Endodermal cell (in vitro differentiated cells): ENCODE data around the gene PKD2. TPM values are rescaled to one million over a fixed set of nuclear protein-coding genes. Genes with fewer than 3 reads are reported as not detected.

Experiments used
- DNase-seq: peaks from one replicate; pipeline ENCODE4 v3.0.0-alpha.2; 2017
- H3K27ac ChIP-seq: 2 replicates; pipeline ENCODE4 v1.5.1; 2013; ENCODE audit warnings: mild to moderate bottlenecking, low read depth, low read length, moderate library complexity
- H3K27me3 ChIP-seq: 2 replicates; pipeline ENCODE4 v1.6.1; 2013; ENCODE audit warnings: mild to moderate bottlenecking, low read length, moderate library complexity; ENCODE audit not compliant: insufficient read depth, control insufficient read depth, poor library complexity, severe bottlenecking
- H3K36me3 ChIP-seq: 2 replicates; pipeline ENCODE4 v1.7.0; 2013; ENCODE audit warnings: mild to moderate bottlenecking, low read length, moderate library complexity; ENCODE audit not compliant: control insufficient read depth, insufficient read depth
- H3K4me1 ChIP-seq: one replicate; pipeline ENCODE4 v1.7.0; 2013; ENCODE audit warnings: low read length; ENCODE audit not compliant: control insufficient read depth, insufficient read depth
- H3K4me3 ChIP-seq: 2 replicates; pipeline ENCODE4 v1.5.1; 2013; ENCODE audit warnings: mild to moderate bottlenecking, low read length, moderate library complexity
- H3K9ac ChIP-seq: 2 replicates; pipeline ENCODE4 v1.6.1; 2013; ENCODE audit warnings: mild to moderate bottlenecking, low read length, moderate library complexity; ENCODE audit not compliant: poor library complexity, severe bottlenecking; ENCODE audit errors: extremely low read depth
- H3K9me3 ChIP-seq: 2 replicates; pipeline ENCODE4 v1.6.1; 2013; ENCODE audit warnings: mild to moderate bottlenecking, low read length, moderate library complexity; ENCODE audit not compliant: control insufficient read depth
- H3K27ac Mint-ChIP-seq: 2 replicates; pipeline ENCODE4 v1.8.0; 2020; ENCODE audit warnings: mixed read lengths
- H3K27me3 Mint-ChIP-seq: 2 replicates; pipeline ENCODE4 v1.8.0; 2021; ENCODE audit warnings: mild to moderate bottlenecking, mixed read lengths; ENCODE audit not compliant: insufficient read depth
- H3K36me3 Mint-ChIP-seq: 2 replicates; pipeline ENCODE4 v1.8.0; 2020; ENCODE audit warnings: low read depth, mixed read lengths
- H3K4me1 Mint-ChIP-seq: 2 replicates; pipeline ENCODE4 v1.8.0; 2020; ENCODE audit warnings: mixed read lengths
- H3K4me3 Mint-ChIP-seq: 2 replicates; pipeline ENCODE4 v1.8.0; 2020; ENCODE audit warnings: mild to moderate bottlenecking, moderate library complexity, mixed read lengths
- H3K9me3 Mint-ChIP-seq: 2 replicates; pipeline ENCODE4 v1.8.0; 2020; ENCODE audit warnings: mild to moderate bottlenecking, mixed read lengths
- WGBS, 2 experiments: methylation state at CpG; one replicate each; pipeline versions ENCODE4 v1.1.5 to v1.1.7; 2013; ENCODE audit warnings: missing lambda C conversion rate in 2 of 2, mixed read lengths in 1 of 2; ENCODE audit not compliant: insufficient coverage in 1 of 2, insufficient read length in 1 of 2; 5-methylcytosine and 5-hydroxymethylcytosine counted together
- total RNA-seq, 2 donors: library from RNA; stranded (reverse); fragmentation: NEBNext Ultra II Directional in 1 of 2; extraction: Animal tissue kit (Norgen Biotek cat#: 25700) in 1 of 2; gene quantifications; 2 replicates in 1 of 2; 3 replicates in 1 of 2; pipeline ENCODE4 v1.2.1, GENCODE V29; 2021
- TF ChIP-seq, protein P1 (sequence below): fragments of 200-600 bp; sonication (generic); conservative IDR thresholded peaks from 2 replicates; pipeline ENCODE4 v1.5.0; 2021; ENCODE audit warnings: antibody characterized with exemption, mild to moderate bottlenecking

The PKD2 gene
- total RNA-seq, 2 donors from 2014 or later: 31.4 to 34.2 TPM

DNA sequence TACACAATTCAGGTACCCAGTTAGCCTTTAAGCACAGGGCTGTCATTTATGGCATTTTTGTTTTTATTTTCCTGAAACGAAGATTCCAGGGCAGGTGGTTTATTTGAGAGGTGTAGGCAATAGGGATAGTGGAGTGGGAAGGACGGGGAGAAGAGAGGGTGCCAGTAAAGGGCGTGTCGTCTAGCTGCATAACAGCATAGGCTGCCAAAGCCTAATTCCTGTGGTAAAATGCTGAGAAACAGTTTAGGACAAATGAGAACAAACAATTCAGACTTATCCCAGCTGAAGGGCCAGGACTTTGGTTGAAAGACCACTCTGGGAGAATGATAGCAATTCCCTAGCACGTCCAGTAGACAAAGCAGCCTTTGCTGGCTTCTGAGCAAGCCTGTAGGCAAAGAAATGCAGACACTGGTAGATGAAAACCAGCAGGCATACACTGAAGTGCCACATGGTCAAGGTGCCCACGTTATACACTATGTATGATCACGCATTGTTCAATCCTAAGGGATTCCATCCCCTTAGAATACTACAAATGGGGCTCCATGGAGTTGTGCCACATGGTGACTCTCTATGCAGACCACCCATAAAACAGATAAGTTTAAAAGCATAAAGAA lies 70.6 kb downstream of the PKD2 start:
- no peaks in the 10 kb centered on the region for H3K27me3 Mint-ChIP-seq
- H3K4me1 Mint-ChIP-seq: no peaks in the 10 kb centered on the region
- no peak overlapping the region for H3K27ac Mint-ChIP-seq
- no peak overlapping the region for H3K4me3 ChIP-seq
- H3K36me3 ChIP-seq: peaks cover 26% of the 10 kb centered on the region
- no peaks in the 10 kb centered on the region for H3K27me3 ChIP-seq
- H3K9me3 Mint-ChIP-seq: no peaks in the 10 kb centered on the region
- WGBS, 2 experiments: 95 to 98% methylated on average over 7 of the region's 7 CpGs
- H3K9me3 ChIP-seq: no peaks in the 10 kb centered on the region
- no peaks in the 10 kb centered on the region for H3K4me1 ChIP-seq
- no peak overlapping the region for H3K27ac ChIP-seq
- no peak overlapping the region for H3K9ac ChIP-seq
- no peak for DNase-seq
- TF ChIP-seq, protein P1, sequence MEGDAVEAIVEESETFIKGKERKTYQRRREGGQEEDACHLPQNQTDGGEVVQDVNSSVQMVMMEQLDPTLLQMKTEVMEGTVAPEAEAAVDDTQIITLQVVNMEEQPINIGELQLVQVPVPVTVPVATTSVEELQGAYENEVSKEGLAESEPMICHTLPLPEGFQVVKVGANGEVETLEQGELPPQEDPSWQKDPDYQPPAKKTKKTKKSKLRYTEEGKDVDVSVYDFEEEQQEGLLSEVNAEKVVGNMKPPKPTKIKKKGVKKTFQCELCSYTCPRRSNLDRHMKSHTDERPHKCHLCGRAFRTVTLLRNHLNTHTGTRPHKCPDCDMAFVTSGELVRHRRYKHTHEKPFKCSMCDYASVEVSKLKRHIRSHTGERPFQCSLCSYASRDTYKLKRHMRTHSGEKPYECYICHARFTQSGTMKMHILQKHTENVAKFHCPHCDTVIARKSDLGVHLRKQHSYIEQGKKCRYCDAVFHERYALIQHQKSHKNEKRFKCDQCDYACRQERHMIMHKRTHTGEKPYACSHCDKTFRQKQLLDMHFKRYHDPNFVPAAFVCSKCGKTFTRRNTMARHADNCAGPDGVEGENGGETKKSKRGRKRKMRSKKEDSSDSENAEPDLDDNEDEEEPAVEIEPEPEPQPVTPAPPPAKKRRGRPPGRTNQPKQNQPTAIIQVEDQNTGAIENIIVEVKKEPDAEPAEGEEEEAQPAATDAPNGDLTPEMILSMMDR: no peak
- H3K4me3 Mint-ChIP-seq: no peak overlapping the region
- H3K36me3 Mint-ChIP-seq: peaks cover 26% of the 10 kb centered on the region

- Histone ChIP-seq H3K4me3 (no peak overlapping the region), H3K27me3 (no peaks in the 10 kb centered on the region), H3K9me3 (no peaks in the 10 kb centered on the region), H3K4me1 (no peaks in the 10 kb centered on the region), H3K36me3 (peaks cover 26% of the 10 kb centered on the region), H3K9ac (no peak overlapping the region), H3K27ac (no peak overlapping the region)
- H3K36me3 Mint-ChIP-seq: peaks cover 25% of the 10 kb centered on the region
- no peak overlapping the region for H3K27ac Mint-ChIP-seq
- no peaks in the 10 kb centered on the region for H3K27me3 Mint-ChIP-seq
- TF ChIP-seq, protein P1: no peak
- 100% methylated on average over 1 of the region's 2 CpGs for WGBS, 2 experiments
- DNase-seq: no peak
- H3K4me3 Mint-ChIP-seq: no peak overlapping the region
- H3K9me3 Mint-ChIP-seq: no peaks in the 10 kb centered on the region
- H3K4me1 Mint-ChIP-seq: no peaks in the 10 kb centered on the region
Observed at GRCh38 chr4:88078579-88078978, 71.1 kb downstream of the PKD2 start.

DNA sequence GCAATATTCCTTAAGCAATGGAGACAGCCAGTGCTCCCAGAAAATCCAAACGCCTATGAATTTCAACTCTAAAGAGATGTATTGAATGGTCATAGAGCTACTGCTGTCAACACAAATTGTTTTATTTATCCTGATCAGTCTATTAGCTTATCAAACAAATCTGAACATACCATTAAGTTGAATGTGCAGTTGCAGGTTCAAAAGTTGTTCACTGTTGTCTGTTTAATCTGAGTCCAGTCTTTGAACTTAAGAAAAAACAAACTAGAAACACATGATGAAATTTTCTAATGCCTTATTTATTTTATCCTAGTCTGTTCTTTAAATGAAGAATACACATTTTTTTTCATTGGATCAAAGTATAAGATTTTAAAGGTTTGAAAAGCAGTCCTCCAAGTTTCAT lies 73.2 kb downstream of the PKD2 start:
- no peak overlapping the region for H3K4me3 Mint-ChIP-seq
- Histone ChIP-seq H3K4me1 (no peaks in the 10 kb centered on the region), H3K4me3 (no peak overlapping the region), H3K36me3 (peaks cover 16% of the 10 kb centered on the region), H3K27me3 (no peaks in the 10 kb centered on the region), H3K9me3 (no peaks in the 10 kb centered on the region), H3K27ac (no peak overlapping the region), H3K9ac (no peak overlapping the region)
- H3K27me3 Mint-ChIP-seq: no peaks in the 10 kb centered on the region
- WGBS, 2 experiments: 86% methylated on average over 1 of the region's 1 CpG; no CpG with 5 or more reads in 1 of the 2 experiments
- H3K9me3 Mint-ChIP-seq: no peaks in the 10 kb centered on the region
- DNase-seq: no peak
- no peaks in the 10 kb centered on the region for H3K4me1 Mint-ChIP-seq
- H3K27ac Mint-ChIP-seq: no peak overlapping the region
- TF ChIP-seq, protein P1: no peak
- peaks cover 9% of the 10 kb centered on the region for H3K36me3 Mint-ChIP-seq
